NCI-H524 (cell line): ENCODE measurements around the gene THAP2.
A peak's percentile ranks its signal among the peaks of the same experiment; 100 is the strongest.

Source experiments
- DNase-seq, 2 experiments: peaks; one replicate each; lab custom pipeline; 2025; lab: John Stamatoyannopoulos, UW

The THAP2 gene

GRCh38 chr12:71663561-71664410 is at the start of gene THAP2, which contains the start of gene ZFC3H1:
Gene THAP2, plus strand, starts transcription at chr12:71664301. Its CDS starts 209 bp downstream, at chr12:71664510.
Gene ZFC3H1, minus strand, starts transcription at chr12:71663848. Its CDS starts 238 bp downstream, at chr12:71663610.
- peak; percentile 96 to 98 for DNase-seq

GRCh38 chr12:71621938-71622337 is 42.2 kb upstream of the THAP2 start:
- DNase-seq: no peak

GRCh38 chr12:71625476-71625875 is 38.6 kb upstream of the THAP2 start:
- no peak for DNase-seq

GRCh38 chr12:71626098-71626497 is 38.0 kb upstream of the THAP2 start:
- no peak for DNase-seq

GRCh38 chr12:71626768-71627167 is 37.3 kb upstream of the THAP2 start:
- no peak for DNase-seq

GRCh38 chr12:71627438-71628002 is 36.6 kb upstream of the THAP2 start:
- DNase-seq: no peak

GRCh38 chr12:71636704-71637115 is 27.4 kb upstream of the THAP2 start:
- DNase-seq: peak; percentile 1 to 67

- no peak for DNase-seq
Measured at GRCh38 chr12:71638499-71638898, 25.6 kb upstream of the THAP2 start.

- peak in 1 of 2 experiments; percentile 22 for DNase-seq
Measured at GRCh38 chr12:71639341-71639760, 24.8 kb upstream of the THAP2 start.

GRCh38 chr12:71640316-71640715 is 23.8 kb upstream of the THAP2 start:
- DNase-seq: no peak

GRCh38 chr12:71641390-71641789 is 22.7 kb upstream of the THAP2 start:
- DNase-seq: no peak

- DNase-seq: no peak
Measured at GRCh38 chr12:71642264-71642663, 21.8 kb upstream of the THAP2 start.

GRCh38 chr12:71645268-71645667 is 18.8 kb upstream of the THAP2 start:
- no peak for DNase-seq

- DNase-seq: no peak
Measured at GRCh38 chr12:71646512-71646911, 17.6 kb upstream of the THAP2 start.

- no peak for DNase-seq
Measured at GRCh38 chr12:71648537-71648936, 15.6 kb upstream of the THAP2 start.

- DNase-seq: no peak
Measured at GRCh38 chr12:71649401-71649800, 14.7 kb upstream of the THAP2 start.

- no peak for DNase-seq
Measured at GRCh38 chr12:71652656-71653055, 11.4 kb upstream of the THAP2 start.

GRCh38 chr12:71653137-71653536 is 11.0 kb upstream of the THAP2 start:
- no peak for DNase-seq

- DNase-seq: no peak
Measured at GRCh38 chr12:71654200-71654599, 9.9 kb upstream of the THAP2 start.

GRCh38 chr12:71655495-71655894 is 8.6 kb upstream of the THAP2 start:
- no peak for DNase-seq

GRCh38 chr12:71655907-71656306 is 8.2 kb upstream of the THAP2 start:
- no peak for DNase-seq

GRCh38 chr12:71656740-71657139 is 7.4 kb upstream of the THAP2 start:
- DNase-seq: no peak

- no peak for DNase-seq
Measured at GRCh38 chr12:71661977-71662530, 2.0 kb upstream of the THAP2 start.
